ELR (cell line): ENCODE data around the gene PECR.

Source experiments
- DNase-seq: peaks from one replicate; pipeline ENCODE4 v3.0.0-alpha.2; 2015; ENCODE audit warnings: low read depth

Gene PECR

DNA sequence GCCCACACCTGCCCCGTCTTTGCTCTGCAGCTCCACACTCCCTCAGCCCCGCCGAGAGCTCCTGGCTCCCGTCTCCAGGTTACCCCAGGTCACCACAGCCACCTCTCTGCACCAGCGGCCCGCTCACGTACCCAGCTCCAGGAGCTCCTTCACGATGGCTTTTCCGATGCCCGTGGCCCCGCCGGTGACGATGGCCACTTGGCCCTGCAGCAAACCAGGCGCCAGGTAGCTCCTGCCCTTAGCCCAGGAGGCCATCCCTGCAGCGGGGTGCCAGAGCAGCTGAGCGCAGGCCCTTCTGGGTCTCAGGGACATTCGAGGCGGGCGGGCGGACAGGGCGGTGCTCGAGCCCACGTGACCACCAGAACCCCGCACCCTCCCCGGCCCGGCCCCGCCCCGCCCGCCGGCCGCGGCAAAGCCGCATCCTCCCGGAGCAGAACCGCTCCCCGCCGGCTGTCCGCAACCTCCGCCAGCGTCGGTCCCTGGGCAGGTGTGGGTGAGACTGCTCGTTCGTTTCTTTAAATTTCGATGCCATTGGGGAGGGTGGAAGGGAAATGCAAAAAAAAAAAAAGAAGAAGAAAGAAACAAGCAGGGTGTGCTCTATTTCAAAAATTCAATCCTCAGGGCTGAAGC is at the start of gene PECR, which contains the start of gene TMEM169:
Gene PECR, minus strand, starts transcription at position 323 of the 630 bp plus-strand sequence. Its CDS starts 68 bp downstream, at position 255.
Gene TMEM169, plus strand, starts transcription at position 433 of the 630 bp plus-strand sequence. CDS start 14,045 bp downstream, outside the sequence.
- peak; percentile 78 for DNase-seq

DNA sequence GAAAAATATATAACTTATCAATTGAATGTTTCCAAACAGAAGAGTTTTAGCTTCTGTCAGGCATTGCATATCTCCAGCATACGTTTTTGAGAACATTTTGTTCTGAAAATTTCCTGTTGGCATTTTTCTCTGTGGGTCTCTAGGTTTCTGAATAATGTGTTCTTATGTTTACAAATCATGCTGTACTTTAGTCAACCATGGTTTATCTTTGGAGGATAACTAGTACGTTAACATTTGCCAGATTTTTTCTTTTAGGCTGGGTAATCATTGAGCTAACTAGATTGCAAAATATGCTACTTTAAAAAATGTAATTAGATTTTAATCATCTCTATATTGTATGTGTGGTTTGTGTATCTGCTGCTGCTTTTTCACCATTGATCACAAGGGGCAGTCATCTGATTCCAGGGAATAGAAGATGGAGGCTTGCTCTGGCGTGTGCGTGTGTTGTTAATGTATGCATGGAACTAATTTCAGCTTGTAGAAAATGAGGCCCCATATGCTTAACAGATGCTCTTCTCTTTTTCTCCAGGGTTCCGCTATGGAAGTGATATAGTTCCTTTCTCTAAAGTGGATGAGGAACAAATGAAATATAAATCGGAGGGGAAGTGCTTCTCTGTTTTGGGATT is 48.9 kb upstream of the PECR start:
- no peak for DNase-seq

DNA sequence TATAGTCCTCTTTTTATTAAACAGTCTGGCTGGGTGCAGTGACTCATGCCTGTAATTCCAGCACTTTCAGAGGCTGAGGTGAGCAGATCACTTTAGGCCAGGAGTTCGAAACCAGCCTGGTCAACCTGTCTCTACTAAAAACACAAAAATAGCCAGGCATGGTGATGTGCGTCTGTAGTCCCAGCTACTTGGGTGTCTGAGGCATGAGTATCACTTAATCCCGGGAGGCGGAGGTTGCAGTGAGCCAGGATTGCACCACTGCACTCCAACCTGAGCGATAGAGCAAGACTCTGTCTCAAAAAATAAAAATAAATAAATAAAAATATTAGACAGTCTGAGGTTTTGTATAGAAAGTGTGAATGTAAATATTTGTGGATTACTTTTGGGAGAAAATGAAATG is 45.3 kb upstream of the PECR start:
- DNase-seq, result no peak

- DNase-seq, result no peak
Observed at GRCh38 chr2:216121255-216121654, 39.6 kb upstream of the PECR start.

DNA sequence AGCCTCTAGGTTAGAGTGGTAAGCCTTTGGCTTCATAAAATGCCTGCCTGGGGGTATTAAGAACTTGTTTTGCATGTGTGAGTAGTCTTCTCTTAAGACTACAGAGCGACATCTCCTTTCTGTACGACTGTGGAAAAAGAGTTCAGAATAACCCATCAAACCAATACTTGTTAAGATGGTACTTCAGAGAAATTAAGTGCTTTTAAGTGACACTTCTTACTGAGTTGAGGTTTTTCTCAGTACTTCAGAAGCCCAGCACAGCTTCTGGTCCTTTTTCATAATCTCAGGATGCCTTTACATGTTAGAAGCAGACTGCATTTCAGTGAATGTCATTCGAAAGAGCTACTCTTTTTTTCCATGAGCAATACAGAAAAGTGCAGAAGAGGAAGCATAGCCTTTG is 38.4 kb upstream of the PECR start:
- DNase-seq, result no peak

GRCh38 chr2:216119146-216119545 is 37.5 kb upstream of the PECR start:
- no peak for DNase-seq

- DNase-seq, result no peak
Observed at GRCh38 chr2:216118474-216118873, 36.9 kb upstream of the PECR start.

- peak; percentile 68 for DNase-seq
Observed at GRCh38 chr2:216117561-216118340, 36.1 kb upstream of the PECR start.

GRCh38 chr2:216116418-216116817 is 34.8 kb upstream of the PECR start:
- DNase-seq, result no peak

DNA sequence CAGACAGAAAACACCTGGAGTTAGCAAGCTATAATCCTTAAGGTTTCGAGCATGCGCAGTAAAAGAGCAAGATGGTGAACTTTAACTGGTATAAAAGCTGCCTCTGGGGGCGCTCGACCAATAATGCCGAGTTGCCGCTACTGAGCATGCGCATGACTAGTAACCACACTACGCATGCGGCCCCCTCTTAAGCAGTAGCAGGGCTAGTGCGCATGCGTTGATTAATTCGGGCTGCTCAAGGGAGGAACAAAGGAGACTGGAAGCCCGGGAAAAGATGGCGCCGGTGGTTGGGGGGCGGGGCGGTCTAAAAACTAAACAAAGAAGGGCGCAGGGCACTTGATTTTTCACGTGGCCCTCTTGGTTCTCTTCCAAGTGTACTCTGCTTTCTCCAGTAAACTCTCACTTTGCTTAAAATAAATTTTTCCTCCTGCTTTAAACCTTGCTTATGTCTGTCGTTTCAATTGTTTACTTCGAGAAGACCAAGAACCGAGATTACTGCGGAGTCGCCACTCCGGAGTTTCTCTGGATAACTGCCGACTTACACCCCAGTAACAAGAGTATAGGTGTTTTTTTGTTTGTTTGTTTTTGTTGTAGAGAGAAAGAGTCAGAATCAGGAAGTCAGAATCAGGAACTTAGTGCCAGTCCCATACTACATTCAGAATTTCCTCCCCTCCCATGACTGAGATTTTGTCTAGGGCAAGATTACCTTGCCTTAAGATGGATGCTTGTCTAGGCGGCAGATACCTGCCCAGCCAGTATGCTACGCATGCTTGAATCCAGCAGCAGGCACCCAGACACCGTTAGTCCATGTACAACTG is 33.3 kb upstream of the PECR start:
- DNase-seq, result peak; percentile 99

- no peak for DNase-seq
Observed at GRCh38 chr2:216114382-216114713, 32.7 kb upstream of the PECR start.

- DNase-seq, result no peak
Observed at GRCh38 chr2:216113572-216113971, 32.0 kb upstream of the PECR start.

- no peak for DNase-seq
Observed at GRCh38 chr2:216112926-216113325, 31.3 kb upstream of the PECR start.

DNA sequence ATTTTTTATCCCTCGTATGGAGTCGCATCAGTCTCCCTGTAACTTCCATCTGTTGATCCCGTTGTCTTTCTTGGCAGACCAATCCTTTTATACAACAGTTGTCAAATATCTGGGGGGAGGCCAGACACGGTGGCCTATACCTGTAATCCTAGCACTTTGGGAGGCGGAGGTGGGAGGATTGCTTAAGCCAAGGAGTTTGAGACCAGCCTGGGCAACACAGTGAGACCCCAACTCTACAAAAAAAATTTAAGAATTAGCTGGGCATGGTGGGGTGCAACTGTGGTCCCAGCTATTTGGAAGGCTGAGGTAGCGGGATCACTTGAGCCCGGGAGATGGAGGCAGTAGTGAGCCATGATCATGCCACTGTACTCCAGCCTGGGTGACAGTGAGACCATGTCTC is 29.5 kb upstream of the PECR start:
- no peak for DNase-seq

DNA sequence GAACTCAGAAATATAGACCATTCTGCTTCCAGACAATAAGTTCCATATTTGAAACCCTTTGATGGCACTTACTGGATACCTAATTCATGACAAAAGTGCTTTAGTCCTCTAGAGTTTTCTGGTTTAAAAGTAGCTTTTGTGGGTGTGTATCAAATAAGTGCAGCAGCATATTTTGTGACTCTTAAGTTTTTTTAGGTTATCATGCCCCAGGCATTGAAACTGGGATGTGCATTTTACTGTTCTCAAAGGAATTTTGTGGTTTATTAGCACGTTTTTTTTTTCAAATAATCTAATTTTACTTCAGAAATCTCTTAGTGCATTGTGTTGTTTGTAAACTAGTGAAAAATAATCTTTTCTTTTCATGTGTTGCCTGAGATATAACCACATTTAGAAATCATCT is 29.0 kb upstream of the PECR start:
- peak; percentile 22 for DNase-seq

- DNase-seq, result peak; percentile 70
Observed at GRCh38 chr2:216109962-216110614, 28.5 kb upstream of the PECR start.

GRCh38 chr2:216108967-216109921 is 27.6 kb upstream of the PECR start, which contains the start of gene XRCC5:
XRCC5 (plus strand) TSS chr2:216109348; CDS start chr2:216109437, 89 bp downstream.
- DNase-seq, result peak; percentile 97

DNA sequence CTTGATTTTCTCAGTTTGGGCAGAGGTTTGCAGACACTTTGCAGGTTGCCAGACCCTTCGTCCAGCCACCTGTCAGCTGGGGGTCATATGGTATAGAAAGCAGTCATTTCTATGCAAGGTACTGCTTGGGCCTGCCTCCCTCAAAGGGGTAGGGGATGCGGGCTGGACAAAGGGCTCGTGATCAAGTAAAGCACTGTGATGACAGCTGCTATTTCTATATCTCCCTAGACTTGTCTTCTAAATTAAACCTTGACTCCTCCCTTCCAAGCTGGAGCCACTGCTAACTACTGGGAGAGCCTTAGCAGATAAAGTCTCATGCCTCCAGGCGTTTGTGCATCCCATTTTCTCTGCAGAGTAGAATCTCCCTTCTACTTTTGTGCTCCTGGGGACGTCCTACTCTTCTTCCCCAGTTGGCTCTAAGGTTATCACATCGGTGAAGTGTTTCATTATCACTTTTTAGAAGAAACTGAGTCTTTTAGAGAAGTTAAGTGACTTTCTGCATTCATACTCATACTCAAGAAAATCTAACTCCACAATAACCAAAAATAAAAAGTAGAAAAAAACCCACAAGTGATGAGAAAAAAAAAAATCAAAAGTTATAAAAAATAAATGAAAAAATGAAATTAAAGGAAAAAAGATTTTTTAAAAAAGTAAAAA is 26.8 kb upstream of the PECR start:
- DNase-seq, result peak; percentile 36

- no peak for DNase-seq
Observed at GRCh38 chr2:216107760-216108159, 26.2 kb upstream of the PECR start.

GRCh38 chr2:216107320-216107719 is 25.7 kb upstream of the PECR start:
- no peak for DNase-seq
